Mononuclear cell (primary cell): Measurements from ENCODE around the gene PITPNC1. TPM values are rescaled to one million over a fixed set of nuclear protein-coding genes. Genes with fewer than 3 reads are reported as not detected.
"Not testable (repeated sequence)": the region's sequence is repeated elsewhere in the genome, so short reads cannot be mapped to it uniquely, and the experiment has no call there.

ENCODE experiments used
- H3K27me3 ChIP-seq: 2 replicates; pipeline ENCODE4 v1.6.0; 2011; ENCODE audit warnings: low read length, control low read depth; ENCODE audit not compliant: insufficient read depth
- H3K4me1 ChIP-seq: 2 replicates; pipeline ENCODE4 v1.5.1; 2011; ENCODE audit warnings: mild to moderate bottlenecking, low read length, control low read depth; ENCODE audit not compliant: insufficient read depth
- H3K4me3 ChIP-seq: 2 replicates; pipeline ENCODE4 v1.5.1; 2011; ENCODE audit warnings: mild to moderate bottlenecking, low read length, moderate library complexity
- H3K9me3 ChIP-seq: 2 replicates; pipeline ENCODE4 v1.5.1; 2011; ENCODE audit warnings: low read depth, mild to moderate bottlenecking, control low read depth, low read length
- total RNA-seq: library from RNA; depleted of rRNA; stranded (reverse); fragments of >200 nt; gene quantifications from one replicate; pipeline ENCODE4 v1.2.3, GENCODE V29; 2012

PITPNC1 gene
- total RNA-seq, 1 donor, result 52.8 TPM

DNA sequence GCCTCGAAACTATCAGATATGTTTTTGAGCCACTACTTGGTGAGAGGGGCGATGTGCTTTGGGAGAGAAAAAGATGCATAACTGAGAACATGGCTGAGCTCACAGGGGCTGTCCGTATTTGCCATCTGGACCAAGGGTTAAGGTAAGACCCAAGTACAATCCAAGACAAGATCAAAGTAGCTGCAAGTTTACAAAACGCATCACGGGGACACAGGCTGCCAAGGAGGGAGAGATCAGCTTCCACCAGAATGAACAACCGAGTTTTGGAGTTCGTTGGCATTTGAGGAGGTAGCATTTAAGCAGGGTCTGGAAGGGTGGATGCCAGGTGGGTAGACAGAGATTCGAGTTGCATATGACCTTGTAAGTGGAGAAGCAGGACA lies 2.2 kb downstream of the PITPNC1 start:
- no peaks in the 10 kb centered on the region for H3K27me3 ChIP-seq
- no peaks in the 10 kb centered on the region for H3K9me3 ChIP-seq
- H3K4me1 ChIP-seq, result peaks cover 41% of the 10 kb centered on the region
- H3K4me3 ChIP-seq, result peak overlapping the region; percentile 94

DNA sequence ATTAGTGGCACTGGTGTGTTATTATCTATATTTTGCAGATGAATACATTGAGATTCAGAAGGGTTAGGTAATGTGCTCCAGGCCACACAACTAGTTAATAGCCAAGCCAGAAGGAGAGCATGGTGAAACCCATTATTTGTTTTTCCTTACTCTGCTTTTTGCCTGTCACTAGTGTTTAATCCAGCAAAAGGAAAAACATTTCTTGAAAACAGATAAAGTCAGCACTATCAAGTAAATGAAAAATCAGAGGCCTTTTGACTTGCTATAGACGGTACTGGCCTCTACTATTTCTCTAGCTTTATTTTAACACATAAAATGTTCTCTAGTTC lies 4.8 kb downstream of the PITPNC1 start:
- H3K4me1 ChIP-seq, result peaks cover 26% of the 10 kb centered on the region
- H3K9me3 ChIP-seq, result no peaks in the 10 kb centered on the region
- H3K4me3 ChIP-seq, result no peak overlapping the region
- H3K27me3 ChIP-seq, result no peaks in the 10 kb centered on the region

DNA sequence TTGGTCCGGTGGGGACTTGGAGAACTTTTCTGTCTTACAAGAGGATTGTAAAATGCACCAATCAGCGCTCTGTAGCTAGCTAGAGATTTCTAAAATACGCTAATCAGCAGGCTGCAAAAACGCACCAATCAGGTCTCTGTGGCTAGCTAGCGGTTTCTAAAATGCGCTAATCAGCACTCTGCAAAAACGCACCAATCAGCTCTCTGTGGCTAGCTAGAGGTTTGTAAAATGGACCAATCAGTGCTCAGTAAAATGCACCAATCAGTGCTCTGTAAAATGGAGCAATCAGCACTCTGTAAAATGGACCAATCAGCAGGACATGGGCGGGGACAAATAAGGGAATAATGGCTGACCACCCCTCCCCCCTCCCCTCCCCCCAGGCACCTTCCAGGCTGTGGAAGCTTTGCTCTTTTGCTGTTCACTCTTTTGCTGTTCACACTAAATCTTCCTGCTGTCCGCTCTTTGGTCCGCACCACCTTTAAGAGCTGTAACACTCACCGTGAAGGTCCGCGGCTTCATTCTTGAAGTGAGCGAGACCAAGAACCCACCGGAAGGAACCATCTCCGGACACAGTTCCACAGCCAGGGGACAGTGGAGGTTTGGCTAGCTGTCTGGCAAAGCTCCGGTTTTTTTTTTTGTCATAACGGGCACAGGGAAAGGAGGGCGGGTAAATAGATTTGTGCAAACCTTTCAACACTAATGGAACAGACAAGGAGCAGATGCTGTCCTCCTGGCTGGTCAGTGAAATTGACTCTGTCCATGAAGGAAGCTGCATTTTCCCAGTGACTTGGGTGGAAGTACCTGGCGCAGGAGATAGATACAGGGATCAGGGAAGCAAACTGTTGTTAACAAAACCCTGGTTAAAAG lies 8.3 kb downstream of the PITPNC1 start:
- H3K4me3 ChIP-seq, result no peak overlapping the region
- H3K4me1 ChIP-seq, result peaks cover 27% of the 10 kb centered on the region
- no peaks in the 10 kb centered on the region for H3K27me3 ChIP-seq
- no peaks in the 10 kb centered on the region for H3K9me3 ChIP-seq

- peaks cover 28% of the 10 kb centered on the region for H3K4me1 ChIP-seq
- no peak overlapping the region for H3K4me3 ChIP-seq
Measured at GRCh38 chr17:67386965-67387551, 10.0 kb downstream of the PITPNC1 start.

GRCh38 chr17:67388536-67388935 lies 11.5 kb downstream of the PITPNC1 start:
- peaks cover 28% of the 10 kb centered on the region for H3K4me1 ChIP-seq
- not testable (repeated sequence) for H3K4me3 ChIP-seq, H3K9me3 ChIP-seq, H3K27me3 ChIP-seq

More at GRCh38 chr17:67386965-67387551, 10.0 kb downstream of the PITPNC1 start:
- Histone ChIP-seq H3K27me3 (no peaks in the 10 kb centered on the region), H3K9me3 (no peaks in the 10 kb centered on the region)

- H3K27me3 ChIP-seq, result no peaks in the 10 kb centered on the region
- peaks cover 29% of the 10 kb centered on the region for H3K4me1 ChIP-seq
- no peaks in the 10 kb centered on the region for H3K9me3 ChIP-seq
- no peak overlapping the region for H3K4me3 ChIP-seq
Measured at GRCh38 chr17:67388986-67389385, 11.9 kb downstream of the PITPNC1 start.

DNA sequence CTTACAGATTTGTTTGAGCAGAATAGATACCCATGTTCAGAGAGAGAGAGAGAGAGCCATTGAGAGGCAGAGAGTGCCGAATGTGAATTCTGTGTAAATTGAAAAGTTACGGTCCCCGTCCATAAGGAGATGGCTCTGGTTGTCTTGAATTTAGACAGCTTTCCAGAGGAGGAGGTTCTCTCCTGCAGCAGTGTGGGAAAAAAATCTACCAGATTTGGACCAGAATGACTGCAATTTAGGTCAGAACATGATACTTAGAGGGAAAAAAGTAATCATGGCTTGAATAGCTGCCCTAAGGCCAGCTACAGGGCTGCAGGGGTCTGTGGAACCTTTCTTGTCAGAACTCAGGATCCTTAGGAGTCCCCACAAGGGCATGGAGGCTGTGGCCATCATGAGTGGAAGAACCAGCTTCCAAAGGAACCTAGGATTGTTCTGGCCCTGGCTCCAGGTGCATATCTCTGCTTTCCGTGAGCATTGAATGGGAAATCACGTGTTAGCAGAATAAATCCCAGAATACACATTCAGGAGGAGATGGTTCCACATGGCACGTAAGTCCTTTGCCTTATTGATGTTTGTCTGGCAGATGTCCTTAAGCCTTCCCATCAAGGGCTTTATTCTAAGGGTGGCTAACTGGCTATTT lies 13.0 kb downstream of the PITPNC1 start:
- H3K4me3 ChIP-seq, result no peak overlapping the region
- no peaks in the 10 kb centered on the region for H3K9me3 ChIP-seq
- peaks cover 31% of the 10 kb centered on the region for H3K4me1 ChIP-seq
- no peaks in the 10 kb centered on the region for H3K27me3 ChIP-seq

- H3K9me3 ChIP-seq, result no peaks in the 10 kb centered on the region
- H3K4me3 ChIP-seq, result peak overlapping the region; percentile 9
- H3K27me3 ChIP-seq, result no peaks in the 10 kb centered on the region
- peaks cover 31% of the 10 kb centered on the region for H3K4me1 ChIP-seq
Measured at GRCh38 chr17:67390646-67391361, 13.7 kb downstream of the PITPNC1 start.

DNA sequence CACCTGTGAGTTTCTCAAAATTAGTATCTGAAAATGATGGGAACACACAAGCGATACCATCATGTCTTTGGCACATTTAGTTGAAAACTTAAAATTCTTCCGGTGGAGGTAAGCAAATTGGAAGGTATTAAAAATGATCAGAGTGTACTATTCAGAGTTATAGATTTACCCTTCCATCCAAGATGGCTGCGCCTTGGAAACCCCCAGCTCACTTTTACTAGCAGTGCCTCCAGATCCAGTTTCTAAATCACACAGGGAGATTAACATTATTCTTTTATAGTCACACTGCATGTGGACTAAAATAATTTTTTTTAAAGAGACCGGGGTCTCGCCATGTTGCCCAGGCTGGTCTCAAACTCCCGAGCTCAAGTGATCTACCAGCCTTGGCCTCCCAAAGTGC lies 15.0 kb downstream of the PITPNC1 start:
- peaks cover 28% of the 10 kb centered on the region for H3K4me1 ChIP-seq
- H3K27me3 ChIP-seq, result no peaks in the 10 kb centered on the region
- no peaks in the 10 kb centered on the region for H3K9me3 ChIP-seq
- H3K4me3 ChIP-seq, result no peak overlapping the region

- Histone ChIP-seq H3K4me3 (no peak overlapping the region), H3K4me1 (peaks cover 29% of the 10 kb centered on the region), H3K27me3 (no peaks in the 10 kb centered on the region), H3K9me3 (no peaks in the 10 kb centered on the region)
Measured at GRCh38 chr17:67393809-67394397, 16.8 kb downstream of the PITPNC1 start.

DNA sequence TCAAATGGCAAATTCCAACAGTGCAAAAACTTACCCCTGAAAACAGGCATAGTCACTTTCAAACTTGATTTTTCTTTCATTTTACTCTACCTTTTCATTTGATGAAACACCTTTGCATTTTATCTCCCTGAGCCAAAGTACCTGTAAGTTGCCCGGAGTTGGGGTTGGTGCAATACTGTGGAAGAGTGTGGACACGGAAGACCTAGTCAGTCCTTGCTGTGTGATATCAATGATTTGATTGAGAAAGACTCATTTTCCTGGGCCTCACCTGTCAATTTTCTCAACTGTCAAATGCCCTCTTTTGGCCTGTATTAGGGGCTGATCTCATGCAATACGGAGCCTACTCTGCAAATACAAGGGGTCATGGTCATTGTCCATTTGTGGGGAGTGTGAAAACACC lies 22.6 kb downstream of the PITPNC1 start:
- H3K4me1 ChIP-seq, result peaks cover 45% of the 10 kb centered on the region
- no peaks in the 10 kb centered on the region for H3K9me3 ChIP-seq
- H3K27me3 ChIP-seq, result no peaks in the 10 kb centered on the region
- H3K4me3 ChIP-seq, result no peak overlapping the region

DNA sequence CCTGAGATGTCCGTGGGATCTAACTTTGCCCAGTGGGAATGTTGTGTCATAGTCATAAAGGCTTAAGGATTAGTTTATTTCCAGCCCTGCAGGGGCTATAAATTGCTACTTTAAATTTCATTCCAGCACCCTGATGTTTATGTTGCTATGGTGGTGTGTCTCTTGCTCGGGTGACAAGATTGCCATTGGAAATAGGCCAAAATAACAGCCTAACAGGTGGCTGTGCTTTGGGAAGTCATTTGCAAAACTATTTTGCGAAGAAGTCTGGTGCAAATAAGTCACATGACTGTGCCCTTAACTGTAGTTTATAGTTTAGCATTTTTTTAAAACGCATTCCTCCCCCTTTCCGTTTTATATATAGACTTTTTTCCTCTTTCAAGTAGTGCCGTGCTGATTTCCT lies 23.1 kb downstream of the PITPNC1 start:
- Histone ChIP-seq H3K27me3 (no peaks in the 10 kb centered on the region), H3K9me3 (no peaks in the 10 kb centered on the region), H3K4me3 (no peak overlapping the region), H3K4me1 (peaks cover 45% of the 10 kb centered on the region)

GRCh38 chr17:67401106-67401505 lies 24.0 kb downstream of the PITPNC1 start:
- Histone ChIP-seq H3K27me3 (no peaks in the 10 kb centered on the region), H3K9me3 (no peaks in the 10 kb centered on the region), H3K4me1 (peaks cover 45% of the 10 kb centered on the region), H3K4me3 (no peak overlapping the region)

- H3K4me3 ChIP-seq, result no peak overlapping the region
- H3K9me3 ChIP-seq, result no peaks in the 10 kb centered on the region
- H3K27me3 ChIP-seq, result no peaks in the 10 kb centered on the region
- peaks cover 45% of the 10 kb centered on the region for H3K4me1 ChIP-seq
Measured at GRCh38 chr17:67401598-67402504, 24.8 kb downstream of the PITPNC1 start.
